Caki2 (cell line): ENCODE results near the gene ATOH8. TPM values are rescaled to one million over a fixed set of nuclear protein-coding genes. Genes with fewer than 3 reads are reported as not detected.

Experiments used
- DNase-seq: peaks from one replicate; pipeline ENCODE4 v3.0.0-alpha.2; 2015; ENCODE audit warnings: low read depth
- in situ Hi-C: cut with HindIII; loops from 2 replicates; pipeline ENCODE4 v1.10.0; 2016; ENCODE audit warnings: low sequenced_read_pairs, low pct_unique_long_range_greater_than_20kb, mixed read lengths
- total RNA-seq: library from RNA; depleted of rRNA; stranded (reverse); fragments of >200 nt; shearing (Covaris generic); gene quantifications from 2 replicates; pipeline ENCODE4 v1.2.3, GENCODE V29; 2014; ENCODE audit warnings: low replicate concordance

ATOH8 gene
- total RNA-seq, 1 experiment from 2014 or later: 12.9 TPM

DNA sequence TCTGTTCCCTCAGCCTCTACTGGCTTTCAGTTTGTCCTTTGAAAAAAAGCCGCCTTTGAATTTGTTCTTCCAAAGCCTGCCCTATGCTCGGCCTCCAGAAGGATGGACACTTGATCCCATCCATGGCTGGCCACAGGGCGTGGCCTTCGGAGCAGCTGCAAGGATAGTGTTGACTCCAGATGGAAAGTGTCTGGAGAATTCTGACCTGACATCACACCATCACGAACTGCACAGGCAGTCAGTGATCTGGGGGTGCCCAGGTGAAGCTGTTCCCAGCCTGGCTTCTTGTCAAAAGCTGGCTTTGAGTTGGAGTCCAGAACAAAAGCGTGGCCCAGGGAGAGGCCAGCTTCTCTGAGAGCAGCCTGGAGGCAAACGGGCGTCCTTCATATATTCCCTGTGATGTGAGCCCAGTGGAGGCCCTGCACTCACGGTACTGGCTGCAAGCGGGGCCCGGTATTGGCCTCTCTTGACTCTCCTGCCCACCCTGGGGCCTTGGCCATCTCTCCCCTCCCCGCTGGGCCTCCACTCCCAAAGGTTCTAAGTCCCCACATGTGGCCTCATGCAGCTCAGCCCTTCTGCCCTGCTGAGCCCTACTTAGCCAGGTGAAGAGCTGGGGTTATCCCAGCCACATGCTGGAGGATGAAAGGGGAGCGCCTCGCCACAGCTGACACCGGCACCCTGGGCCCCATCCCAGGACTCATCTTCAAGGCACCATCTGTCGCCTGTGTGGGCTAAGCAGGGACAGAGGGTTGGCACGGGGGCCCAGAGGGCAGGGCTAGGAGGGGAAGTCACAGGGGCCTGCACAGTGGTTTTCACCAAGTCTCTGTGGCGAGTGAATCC is 20.4 kb upstream of the ATOH8 start:
- in situ Hi-C loops: no loop called here
- no peak for DNase-seq

DNA sequence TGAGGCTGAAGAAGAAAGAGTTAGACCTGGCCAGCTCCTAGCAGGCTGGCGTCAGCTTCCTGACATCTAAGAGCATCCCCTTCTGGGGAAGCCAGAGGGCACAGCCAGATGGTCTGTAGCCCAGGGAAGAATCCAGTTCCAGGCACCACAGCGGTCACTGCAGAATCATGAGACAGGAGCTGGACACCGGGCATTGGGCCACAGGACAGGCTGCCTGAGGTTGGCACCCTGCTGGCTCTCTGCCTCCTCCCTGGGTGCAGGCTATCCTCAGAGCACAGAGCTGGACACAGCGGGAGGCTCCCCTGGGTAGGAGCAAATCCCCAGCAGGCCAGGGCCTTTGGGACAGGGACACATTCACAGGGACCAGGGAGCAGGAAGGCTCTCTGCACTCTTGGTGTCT is 19.8 kb upstream of the ATOH8 start:
- DNase-seq: no peak
- in situ Hi-C loops: no loop called here

DNA sequence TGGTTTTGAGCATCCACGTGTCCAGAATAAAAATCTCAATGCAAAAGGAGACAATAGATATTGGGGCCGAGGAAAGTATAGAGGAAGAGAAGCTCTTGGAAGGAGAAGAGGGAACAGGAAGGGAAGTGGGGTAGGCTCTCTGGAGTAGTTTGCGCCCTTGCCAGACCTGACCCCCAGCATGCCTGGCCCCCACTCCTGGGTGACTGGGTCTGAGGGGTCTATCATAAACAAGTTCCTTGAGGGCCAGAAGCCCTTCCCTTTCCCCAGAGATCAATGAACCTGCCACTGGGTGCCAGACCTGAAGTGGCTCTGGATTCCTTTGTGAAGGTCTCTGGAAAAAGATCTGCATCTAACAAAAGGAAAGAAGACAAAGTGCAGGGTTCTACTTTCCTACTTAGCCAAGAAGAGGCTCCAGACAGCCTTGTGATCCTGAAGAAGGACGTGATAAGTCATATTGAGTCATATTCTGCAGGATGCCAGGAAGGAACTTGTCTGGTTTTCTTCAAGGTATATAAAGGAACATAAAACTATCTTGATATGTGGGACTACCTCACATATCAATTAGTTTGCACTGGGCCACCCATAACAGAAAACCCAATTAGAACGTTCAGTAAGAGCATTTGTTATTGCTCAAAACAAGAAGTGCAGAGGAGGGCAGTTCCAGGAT is 18.7 kb upstream of the ATOH8 start:
- DNase-seq: no peak
- in situ Hi-C loops: no loop called here

DNA sequence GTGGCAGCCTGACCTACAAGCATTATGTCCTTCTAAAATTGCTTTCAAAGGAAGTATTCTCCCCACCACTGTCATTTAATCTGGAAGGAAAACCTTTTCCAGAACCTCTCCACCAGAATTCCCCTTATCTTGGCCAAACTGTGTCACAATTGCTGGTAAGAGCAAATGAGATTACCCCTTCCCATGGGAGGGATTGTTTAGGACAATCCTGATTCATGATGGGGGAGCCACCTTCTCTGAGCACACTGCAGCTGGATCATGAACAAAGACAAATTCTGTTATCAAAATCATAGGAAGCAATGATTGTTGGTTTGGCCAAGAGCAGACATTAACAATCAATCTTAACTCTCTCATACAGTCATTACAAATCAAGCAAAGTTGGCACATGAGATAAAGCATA is 18.1 kb upstream of the ATOH8 start:
- DNase-seq: no peak
- in situ Hi-C loops: no loop called here

DNA sequence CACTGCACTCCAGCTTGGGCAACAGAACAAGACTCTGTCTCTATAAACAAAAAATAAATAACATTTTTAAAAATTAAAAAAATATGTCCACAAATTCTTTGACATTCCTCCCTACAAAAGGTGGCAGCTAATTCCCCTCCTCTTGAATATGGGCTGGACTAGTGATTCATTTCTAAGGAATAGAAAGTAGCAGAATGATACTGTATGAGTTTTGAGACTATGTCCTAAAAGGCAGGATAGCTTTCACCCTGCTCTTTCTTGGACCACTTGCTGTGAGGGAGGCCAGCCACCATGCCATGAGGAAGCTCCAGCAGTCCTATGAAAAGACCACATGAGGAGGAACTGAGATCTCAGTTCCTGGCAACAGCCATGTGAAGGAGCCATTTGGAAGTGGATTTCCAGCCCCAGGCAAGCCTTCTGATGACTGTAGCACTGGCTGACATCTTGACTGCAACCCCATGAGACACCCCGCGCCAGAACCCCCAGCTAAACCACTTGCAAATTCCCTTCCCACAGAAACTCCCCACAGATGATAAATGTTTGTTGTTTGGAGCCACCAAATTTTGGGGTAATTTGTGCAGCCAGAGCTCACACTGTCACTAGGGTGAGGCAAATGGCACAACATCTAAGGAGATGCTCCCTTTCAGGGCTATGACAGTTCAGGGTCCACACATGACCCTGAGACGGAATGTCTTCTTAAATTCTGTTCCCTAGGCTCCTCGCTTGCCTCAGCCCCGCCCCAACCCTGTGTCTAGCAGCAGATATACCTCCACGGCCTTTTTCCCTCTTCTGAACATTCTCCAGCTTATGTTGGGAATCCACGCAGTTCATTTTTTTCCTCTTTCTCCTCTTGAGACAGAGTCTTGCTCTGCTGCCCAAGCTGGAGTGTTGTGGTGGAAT is 17.1 kb upstream of the ATOH8 start:
- no peak for DNase-seq
- in situ Hi-C loops: no loop called here

DNA sequence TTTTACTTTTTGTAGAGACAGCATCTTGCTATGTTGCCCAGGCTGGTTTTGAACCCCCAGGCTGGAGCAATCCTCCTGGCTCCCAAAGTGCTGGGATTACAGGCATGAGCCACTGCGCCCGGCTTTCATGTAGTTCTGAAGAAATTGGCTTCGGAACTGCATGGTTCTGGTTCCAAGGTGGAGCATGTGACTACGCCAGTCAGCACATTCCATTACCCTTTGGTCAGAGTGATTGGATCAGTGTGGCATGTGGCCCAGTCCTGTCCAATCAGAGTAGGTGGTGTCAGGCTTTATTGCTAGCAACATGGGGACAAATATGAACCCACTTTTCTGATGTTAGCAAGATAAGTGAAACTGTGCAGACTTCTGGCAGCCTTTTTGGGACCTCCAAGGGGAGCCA is 16.3 kb upstream of the ATOH8 start:
- in situ Hi-C loops: no loop called here
- no peak for DNase-seq

DNA sequence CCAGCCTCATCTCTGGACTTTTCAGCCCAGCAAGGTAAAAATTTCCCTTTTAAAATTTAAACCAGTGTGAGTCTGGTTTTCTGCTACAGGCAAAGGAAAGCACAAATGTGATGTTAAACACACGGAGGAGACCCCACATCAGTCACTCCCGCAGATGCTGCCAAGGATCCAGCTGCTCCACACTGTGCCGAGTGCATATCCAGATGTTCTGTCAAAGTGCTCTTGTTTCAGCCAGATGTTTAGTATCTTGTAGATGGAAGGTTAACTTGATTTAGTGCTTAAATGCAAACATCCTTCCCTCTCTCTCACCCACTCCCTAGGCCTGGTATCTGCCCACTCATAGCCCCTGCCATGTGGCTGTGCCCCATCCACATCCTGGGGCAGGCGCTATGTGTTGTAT is 15.8 kb upstream of the ATOH8 start:
- in situ Hi-C loops: no loop called here
- DNase-seq: no peak

DNA sequence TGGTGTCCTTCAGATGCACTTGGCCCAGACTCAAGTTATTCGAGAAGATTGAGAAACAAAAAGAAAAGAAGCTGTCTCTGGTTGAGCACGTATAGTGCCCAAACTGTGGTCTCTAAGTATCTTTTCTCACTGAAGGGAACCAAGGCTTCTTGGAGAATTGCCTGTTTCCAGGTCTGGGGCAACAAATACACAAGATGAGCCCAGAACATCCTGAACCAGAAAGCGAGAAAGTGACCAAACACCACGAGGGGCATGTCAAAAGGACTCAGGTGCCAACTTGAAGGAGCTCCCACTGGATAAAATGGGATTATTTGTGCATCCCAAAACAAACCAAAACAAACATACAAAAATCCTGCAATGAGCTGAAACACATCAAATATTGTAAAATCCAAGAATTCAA is 13.6 kb upstream of the ATOH8 start:
- in situ Hi-C loops: no loop called here
- DNase-seq: no peak

DNA sequence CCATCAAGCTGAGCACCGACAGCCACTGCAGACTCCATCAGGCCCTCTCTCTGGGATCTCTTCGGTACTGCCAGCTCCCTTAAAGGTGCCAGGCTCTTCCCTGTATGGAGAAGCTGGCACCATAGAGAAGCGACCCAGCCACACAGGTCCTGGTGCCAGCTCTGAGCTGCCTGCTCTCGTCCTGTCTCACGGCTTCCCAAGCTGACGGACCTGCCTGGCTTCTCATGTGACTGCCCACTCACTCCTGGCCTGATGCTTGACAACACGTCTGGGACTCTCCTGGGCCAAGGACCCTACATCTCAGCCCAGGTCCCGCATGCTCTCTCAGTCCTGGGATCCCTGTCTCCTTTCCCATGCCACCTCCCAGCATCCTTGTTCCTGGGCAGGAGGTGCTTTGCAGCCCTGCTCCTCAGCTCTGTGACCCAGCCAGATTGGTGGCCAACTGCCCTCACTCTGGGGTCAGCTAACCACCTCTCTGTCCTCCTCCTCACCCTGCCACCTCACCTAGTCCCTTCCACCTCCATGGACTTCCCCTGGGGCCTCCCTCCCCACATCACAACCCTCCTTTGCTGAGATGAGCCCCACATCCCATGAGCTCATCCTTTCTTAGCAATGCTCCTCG is 12.5 kb upstream of the ATOH8 start:
- in situ Hi-C loops: no loop called here
- DNase-seq: no peak

DNA sequence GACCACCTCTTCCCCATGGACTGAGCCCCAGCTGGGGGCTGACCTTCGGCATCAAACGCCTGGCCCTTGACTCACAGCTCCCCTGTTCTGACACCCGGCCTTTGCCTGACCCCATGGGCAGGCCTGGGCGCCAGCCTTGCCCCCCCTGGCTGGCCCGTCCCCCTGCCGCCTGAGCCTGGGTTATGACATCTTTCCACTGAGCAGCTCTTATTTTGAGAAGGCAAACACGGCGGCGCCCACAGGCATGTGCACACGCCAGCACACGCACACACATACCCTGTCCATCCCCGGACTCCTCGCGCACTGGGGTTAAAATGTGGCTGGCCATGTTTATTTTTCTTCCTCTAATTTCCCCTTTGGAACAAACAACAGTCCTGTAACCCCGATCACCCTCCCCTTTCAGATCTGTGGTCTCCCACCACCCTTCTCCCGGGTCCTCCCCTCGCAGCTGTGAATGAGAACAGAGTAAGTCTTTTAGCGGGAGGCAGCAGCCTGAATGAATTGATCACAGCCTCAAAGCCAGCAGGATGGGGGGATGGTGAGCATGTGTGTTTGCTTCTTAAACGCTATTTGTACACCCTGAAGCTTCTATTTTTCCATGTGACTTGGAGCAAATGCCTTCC is 11.8 kb upstream of the ATOH8 start:
- peak; percentile 97 for DNase-seq
- in situ Hi-C loops: no loop called here

DNA sequence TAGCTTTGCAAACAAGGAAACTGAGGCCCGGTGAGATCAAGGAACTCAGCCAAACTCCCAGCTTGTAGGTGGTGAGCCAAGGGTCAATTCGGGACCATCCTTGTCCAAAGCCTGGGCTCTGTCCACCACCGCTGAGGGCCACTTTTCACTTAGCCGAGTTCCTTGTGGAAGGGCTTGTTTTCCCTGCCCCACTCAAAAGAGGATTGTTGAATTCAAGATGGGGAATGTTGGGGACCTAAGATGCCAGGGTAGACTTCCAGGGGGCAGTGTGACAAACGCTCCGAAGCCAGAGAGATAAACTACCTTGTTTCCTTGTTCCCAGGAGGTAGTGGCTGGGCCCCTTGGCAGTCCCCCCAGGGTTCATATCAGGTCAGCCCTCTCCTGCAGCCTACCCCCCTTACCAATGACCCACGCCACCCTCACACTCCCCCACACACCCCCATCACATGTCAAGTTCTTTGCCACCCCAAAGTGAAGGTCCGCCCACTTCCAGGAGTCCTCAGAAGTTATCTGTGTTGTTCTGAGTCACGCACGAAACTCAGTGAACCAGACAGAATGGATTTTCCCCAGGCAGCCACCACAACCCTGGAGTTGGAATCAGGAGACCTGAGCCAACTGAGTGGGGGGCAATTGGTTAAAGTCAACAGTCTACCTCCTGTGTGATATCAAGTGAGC is 10.3 kb upstream of the ATOH8 start:
- peak; percentile 83 for DNase-seq
- in situ Hi-C loops: no loop called here

DNA sequence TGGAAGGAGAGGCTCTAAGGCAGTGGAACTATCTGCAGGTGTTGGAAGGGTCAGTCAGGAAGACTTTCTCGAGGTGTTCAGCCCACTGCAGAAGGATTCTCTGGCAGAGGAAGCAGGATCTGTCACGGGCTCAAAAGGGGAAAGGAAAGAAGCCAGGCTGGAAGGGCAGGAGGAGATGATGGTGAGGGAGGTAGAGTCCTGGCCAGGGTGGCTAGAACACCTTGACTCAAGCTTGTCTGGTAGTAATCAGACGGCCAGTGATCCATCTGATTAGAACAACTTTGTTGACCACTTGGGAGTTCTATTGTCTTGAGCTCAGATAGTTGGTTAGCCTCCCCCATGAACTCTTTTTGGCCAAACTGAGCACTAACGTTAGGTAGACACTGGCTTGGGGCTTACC is 9.7 kb upstream of the ATOH8 start:
- in situ Hi-C loops: no loop called here
- no peak for DNase-seq

DNA sequence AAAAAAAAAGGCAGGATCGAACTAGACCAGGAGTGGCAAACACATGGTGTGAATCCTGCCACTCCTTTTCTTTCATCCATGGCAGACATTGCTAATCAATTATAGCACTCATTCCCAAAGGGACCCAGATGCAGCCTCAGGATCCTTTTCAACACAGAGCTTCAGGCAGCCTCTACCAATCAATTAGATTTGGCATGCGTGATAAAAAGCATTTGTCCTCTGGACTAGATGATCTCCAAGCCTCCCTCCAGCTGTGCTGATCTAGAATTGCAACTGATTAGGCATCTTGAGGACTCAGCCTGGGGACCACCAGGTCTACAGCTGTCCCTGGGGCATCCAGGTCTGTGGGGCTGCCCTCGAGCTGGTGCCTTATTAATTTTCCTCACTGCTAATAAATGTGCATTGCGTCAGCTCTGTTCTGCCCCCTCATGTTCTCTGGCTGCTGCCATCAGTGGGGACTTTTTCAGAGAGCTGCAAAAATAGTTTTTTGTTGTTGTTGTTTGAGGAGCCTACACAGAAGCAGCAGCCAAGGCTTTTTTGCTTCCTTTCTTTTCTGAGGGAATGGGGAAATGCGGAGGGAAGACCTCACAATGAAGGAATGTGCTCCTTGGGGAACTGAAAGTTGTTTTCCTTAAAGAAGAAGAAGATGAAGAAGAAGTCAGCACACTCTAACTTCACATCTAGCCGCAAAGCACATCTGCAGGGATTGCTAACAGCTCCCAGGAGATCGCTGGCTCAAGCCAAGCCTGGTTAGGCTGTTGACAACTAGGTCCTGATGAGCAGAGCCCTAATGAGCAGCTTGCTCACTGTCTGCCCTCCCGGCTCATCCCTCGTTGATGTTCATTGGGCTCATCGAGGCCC is 8.8 kb upstream of the ATOH8 start:
- in situ Hi-C loops: no loop called here
- DNase-seq: no peak

DNA sequence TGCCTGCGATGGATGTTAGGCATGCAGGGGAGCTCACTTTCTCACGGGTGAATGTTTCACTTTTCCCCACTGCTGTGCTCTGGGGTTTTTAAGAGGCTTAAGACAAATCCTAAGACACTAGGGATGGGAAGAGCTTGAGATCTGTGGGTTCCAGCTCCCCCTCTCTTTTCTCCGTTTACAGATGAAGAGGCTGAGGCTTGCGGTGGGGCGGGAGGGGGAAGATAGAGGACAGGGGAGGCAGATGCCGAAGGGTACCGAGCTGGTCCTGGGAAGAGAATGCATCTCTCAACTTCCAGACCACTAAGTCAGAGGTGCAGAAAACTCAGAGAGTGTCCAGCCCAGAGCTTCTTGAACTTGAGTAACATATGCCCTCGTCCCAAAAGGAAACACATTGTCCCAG is 8.2 kb upstream of the ATOH8 start:
- no peak for DNase-seq
- in situ Hi-C loops: no loop called here

DNA sequence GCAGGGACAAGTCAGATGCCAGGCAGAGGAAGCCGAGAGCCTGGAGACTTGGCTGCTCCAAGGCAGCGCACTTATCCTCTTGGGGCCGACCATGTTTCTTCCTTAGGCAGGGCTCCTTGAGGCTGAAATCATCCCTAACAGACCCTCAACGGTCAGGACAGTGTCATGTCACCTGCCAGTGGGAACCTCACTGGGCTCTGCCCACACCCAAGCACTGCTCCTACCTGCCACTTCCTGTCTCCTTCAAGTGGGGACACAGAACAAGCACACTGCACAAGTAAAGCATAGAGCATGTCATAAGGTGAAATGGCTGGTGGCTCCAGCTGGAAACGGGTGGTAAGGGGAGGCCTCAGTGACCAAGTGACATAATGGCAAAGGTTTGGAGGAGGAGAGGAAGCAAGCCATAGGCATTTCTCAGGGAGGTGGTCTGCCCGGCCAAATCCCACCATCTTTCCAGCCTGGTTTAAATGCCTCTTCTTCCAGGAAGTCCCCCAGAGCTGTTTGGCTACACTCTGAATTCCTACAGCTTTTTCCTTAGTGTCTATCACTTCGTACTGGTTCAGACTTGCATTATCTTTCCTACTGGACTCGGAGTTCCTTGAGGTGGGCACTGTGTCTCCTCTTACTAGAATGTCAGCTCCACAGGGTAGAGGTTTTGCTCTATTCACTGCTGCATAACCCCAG is 7.3 kb upstream of the ATOH8 start:
- in situ Hi-C loops: no loop called here

DNA sequence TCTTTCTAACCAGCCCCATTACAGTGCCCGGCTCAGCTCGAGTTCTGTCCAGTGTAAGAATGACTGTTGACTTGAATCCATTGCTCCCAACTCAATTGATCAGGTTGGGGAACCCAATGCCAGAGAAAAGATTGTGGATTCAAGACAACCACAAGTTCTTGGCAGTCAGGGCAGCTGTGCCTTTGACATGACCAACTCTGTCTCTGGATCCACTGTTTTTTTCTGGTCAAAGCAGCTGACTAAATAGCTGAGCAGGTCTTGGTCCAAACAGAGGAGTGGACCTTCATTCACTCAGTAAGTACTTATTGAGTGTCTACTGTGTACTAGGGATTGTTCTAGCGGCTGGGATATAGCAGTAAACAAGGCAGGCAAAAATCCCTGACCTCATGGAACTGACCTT is 6.3 kb upstream of the ATOH8 start:
- no peak for DNase-seq
- in situ Hi-C loops: no loop called here

More for the DNA sequence above, 7.3 kb upstream of the ATOH8 start:
- DNase-seq: no peak
